NT2/D1 (cell line): ENCODE data around the gene KMT5B.

Source experiments
- SUZ12 ChIP-seq: IDR thresholded peaks from 2 replicates; pipeline ENCODE4 v1.6.1; 2011; ENCODE audit not compliant: insufficient read length, insufficient read depth; ENCODE audit errors: extremely low read depth
- ZNF274 ChIP-seq: IDR thresholded peaks from 2 replicates; pipeline ENCODE4 v1.6.1; 2011; ENCODE audit warnings: mild to moderate bottlenecking, low read depth, low read length

- TF ChIP-seq ZNF274 = no peak
- no peak for TF ChIP-seq SUZ12
These were observed 11.5 kb upstream of the KMT5B start for GRCh38 chr11:68224606-68225005.
